ENCODE data around the gene EMILIN1. TPM values are rescaled to one million over a fixed set of nuclear protein-coding genes. Genes with fewer than 3 reads are reported as not detected.

EMILIN1 gene
- total RNA-seq, 1 experiment from 2014 or later = 1.2 TPM

DNA sequence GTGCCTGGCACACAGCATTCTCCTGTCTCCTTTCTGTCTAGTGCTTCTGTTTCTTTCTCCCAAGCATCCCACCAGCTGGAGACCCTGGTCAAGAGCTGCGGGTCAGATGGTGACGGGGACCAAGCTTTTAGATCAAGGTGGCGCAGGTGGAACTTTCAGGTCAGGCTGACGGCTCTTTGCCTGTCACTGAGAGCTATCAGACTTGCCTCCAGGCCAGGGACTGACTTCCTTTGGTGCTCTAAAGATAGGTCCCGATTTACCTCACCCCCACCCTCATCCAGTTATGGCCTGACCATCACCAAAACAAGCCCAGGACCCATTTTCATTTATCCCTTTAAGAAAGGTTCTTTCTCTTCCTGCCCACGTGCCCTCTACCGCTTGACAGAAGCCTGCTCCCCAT lies 1.2 kb upstream of the EMILIN1 start:
- Histone ChIP-seq H3K14ac (ENCODE audit: insufficient read depth, low read length) (no peak overlapping the region), H3K4me1 (ENCODE audit: insufficient read depth, low read length) (no peaks in the 10 kb centered on the region), H3K23me2 (ENCODE audit: insufficient read length, low read depth, low read length, poor library complexity, severe bottlenecking) (peaks cover 2% of the 10 kb centered on the region), H3K4me2 (ENCODE audit: insufficient read depth, insufficient read length, low read length) (no peak overlapping the region), H3K27ac (ENCODE audit: insufficient read length, low read depth, low read length) (no peak overlapping the region), H4K91ac (ENCODE audit: insufficient read length, low read depth, low read length) (no peak overlapping the region), H3K23ac (ENCODE audit: insufficient read length, low read depth, low read length) (no peak overlapping the region), H4K8ac (replicated peaks; ENCODE audit: insufficient read length, low read depth, low read length) (no peak overlapping the region), H3K4ac (ENCODE audit: low read depth, low read length) (no peak overlapping the region), H3K56ac (ENCODE audit: insufficient read length, low read depth, low read length) (no peak overlapping the region), H4K20me1 (ENCODE audit: control insufficient read depth, insufficient read depth, insufficient read length) (no peaks in the 10 kb centered on the region), H3K79me1 (ENCODE audit: insufficient read depth, low read depth, low read length, poor library complexity, severe bottlenecking) (no peaks in the 10 kb centered on the region), H2BK15ac (ENCODE audit: low read depth, low read length) (no peak overlapping the region), H2BK5ac (ENCODE audit: insufficient read length, low read length) (no peak overlapping the region), H3K18ac (ENCODE audit: insufficient read length, low read depth, low read length) (no peak overlapping the region), H2BK20ac (ENCODE audit: low read depth, low read length, poor library complexity, severe bottlenecking) (no peak overlapping the region), H2AFZ (ENCODE audit: low read length) (no peak overlapping the region), H4K5ac (ENCODE audit: insufficient read length, low read depth, low read length) (no peak overlapping the region), H3K9ac (ENCODE audit: extremely low read depth, insufficient read length, low read length) (no peak overlapping the region), H3T11ph (ENCODE audit: low read length) (no peak overlapping the region), H3K9me3 (ENCODE audit: control insufficient read depth, low read depth, low read length) (no peaks in the 10 kb centered on the region), H3K27me3 (ENCODE audit: insufficient read depth, low read length) (no peaks in the 10 kb centered on the region), H2BK120ac (ENCODE audit: low read depth, low read length, poor library complexity, severe bottlenecking) (no peak overlapping the region), H3K79me2 (ENCODE audit: insufficient read depth, low read length) (no peaks in the 10 kb centered on the region), H2BK12ac (ENCODE audit: insufficient read length, low read depth, low read length) (no peak overlapping the region), H2AK5ac (ENCODE audit: insufficient read length, low read length) (no peak overlapping the region)
- H3K4me3 Mint-ChIP-seq = no peak overlapping the region; a peak in 1 of 5 replicates
- no CpG with 5 or more reads among the region's 7 CpGs for WGBS (ENCODE audit: extremely low coverage, insufficient read length, low lambda C conversion rate)
- peaks cover 23 to 37% of the 10 kb centered on the region in 2 experiments for H3K4me1 Mint-ChIP-seq
- H3K27ac Mint-ChIP-seq = no peak overlapping the region; a peak in 1 of 7 replicates
- no peaks in the 10 kb centered on the region for H3K36me3 Mint-ChIP-seq (ENCODE audit: insufficient read depth in 1 of 3, low read depth in 3 of 3)
- peaks cover 20% of the 10 kb centered on the region for H3K27me3 Mint-ChIP-seq (ENCODE audit: low read depth)
- TF ChIP-seq, protein P1, sequence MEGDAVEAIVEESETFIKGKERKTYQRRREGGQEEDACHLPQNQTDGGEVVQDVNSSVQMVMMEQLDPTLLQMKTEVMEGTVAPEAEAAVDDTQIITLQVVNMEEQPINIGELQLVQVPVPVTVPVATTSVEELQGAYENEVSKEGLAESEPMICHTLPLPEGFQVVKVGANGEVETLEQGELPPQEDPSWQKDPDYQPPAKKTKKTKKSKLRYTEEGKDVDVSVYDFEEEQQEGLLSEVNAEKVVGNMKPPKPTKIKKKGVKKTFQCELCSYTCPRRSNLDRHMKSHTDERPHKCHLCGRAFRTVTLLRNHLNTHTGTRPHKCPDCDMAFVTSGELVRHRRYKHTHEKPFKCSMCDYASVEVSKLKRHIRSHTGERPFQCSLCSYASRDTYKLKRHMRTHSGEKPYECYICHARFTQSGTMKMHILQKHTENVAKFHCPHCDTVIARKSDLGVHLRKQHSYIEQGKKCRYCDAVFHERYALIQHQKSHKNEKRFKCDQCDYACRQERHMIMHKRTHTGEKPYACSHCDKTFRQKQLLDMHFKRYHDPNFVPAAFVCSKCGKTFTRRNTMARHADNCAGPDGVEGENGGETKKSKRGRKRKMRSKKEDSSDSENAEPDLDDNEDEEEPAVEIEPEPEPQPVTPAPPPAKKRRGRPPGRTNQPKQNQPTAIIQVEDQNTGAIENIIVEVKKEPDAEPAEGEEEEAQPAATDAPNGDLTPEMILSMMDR (conservative IDR thresholded peaks at IDR 0.05) = no peak
- no peaks in the 10 kb centered on the region for H3K9me3 Mint-ChIP-seq
- no peak for DNase-seq

All from H9 (cell line).